Right hindlimb (tissue), 1 donor: ENCODE measurements around the gene DNAJC1.

Source experiments
- DNase-seq: peaks from one replicate; pipeline ENCODE4 v3.0.0-alpha.2; 2018

The DNAJC1 gene

DNA sequence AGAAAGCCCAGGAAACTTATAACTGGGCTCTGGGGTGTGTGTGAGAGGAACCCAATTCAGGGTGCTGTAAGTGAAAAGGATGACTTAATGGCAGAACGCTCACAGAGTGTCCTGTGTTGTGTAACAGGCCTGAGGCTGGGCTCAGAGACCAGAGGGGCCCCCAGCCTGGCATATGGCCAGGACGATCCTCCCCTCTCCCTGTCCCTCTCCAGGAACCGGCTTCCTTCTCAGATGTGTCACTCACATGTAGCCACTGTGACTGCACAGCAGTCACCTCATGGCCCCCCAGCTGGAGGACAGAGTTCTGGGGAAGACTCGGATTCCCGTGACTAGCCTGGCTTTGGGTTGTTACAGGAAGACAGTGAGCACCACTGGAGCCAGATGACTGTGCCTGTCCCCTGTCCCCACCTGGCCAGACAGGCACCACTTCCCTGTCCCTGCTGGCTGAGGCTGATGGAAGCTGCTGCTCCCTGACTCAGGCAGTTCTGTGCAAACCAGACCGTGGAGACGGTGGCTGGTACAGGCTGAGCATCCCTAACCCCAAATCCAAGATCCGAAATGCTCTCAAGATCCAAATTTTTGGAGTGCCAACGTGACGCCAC is 249.0 kb downstream of the DNAJC1 start:
- DNase-seq: no peak

DNA sequence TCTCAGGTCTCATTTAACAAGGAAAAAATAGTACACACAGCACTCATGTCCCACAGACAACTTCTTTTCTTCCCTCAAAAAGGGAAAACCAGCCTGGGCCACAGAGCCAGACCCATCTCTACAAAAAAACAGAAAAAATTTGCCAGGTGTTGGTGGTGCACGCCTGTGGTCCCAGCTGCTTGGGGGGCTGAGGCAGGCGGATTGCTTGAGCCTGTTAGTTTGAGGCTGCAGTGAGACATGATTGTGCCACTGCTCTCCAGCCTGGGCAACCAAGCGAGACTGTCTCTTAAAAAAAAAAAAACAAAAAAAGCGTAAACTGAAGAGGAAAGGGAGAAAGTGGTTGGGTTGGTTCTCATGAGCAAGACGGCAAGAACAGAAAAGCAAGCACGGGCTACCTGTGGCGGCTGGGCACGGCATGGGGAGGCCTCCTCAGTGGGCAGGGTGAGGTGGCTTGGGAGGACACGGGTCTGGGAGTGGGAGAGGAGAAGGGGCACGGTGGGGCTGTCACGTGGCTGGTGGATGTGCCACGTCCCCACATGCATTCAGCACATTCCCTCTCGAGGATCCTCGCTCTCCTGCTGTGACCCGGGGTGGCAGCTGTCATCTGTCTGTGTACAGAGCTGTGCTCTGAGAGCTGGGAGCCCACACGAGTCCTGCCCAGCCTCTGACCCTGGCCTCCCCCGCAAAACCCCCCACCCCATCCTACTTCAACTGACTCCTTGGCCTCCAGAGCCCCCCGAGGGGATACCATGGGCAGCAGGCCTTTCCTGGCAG is 249.8 kb downstream of the DNAJC1 start:
- DNase-seq: no peak

DNA sequence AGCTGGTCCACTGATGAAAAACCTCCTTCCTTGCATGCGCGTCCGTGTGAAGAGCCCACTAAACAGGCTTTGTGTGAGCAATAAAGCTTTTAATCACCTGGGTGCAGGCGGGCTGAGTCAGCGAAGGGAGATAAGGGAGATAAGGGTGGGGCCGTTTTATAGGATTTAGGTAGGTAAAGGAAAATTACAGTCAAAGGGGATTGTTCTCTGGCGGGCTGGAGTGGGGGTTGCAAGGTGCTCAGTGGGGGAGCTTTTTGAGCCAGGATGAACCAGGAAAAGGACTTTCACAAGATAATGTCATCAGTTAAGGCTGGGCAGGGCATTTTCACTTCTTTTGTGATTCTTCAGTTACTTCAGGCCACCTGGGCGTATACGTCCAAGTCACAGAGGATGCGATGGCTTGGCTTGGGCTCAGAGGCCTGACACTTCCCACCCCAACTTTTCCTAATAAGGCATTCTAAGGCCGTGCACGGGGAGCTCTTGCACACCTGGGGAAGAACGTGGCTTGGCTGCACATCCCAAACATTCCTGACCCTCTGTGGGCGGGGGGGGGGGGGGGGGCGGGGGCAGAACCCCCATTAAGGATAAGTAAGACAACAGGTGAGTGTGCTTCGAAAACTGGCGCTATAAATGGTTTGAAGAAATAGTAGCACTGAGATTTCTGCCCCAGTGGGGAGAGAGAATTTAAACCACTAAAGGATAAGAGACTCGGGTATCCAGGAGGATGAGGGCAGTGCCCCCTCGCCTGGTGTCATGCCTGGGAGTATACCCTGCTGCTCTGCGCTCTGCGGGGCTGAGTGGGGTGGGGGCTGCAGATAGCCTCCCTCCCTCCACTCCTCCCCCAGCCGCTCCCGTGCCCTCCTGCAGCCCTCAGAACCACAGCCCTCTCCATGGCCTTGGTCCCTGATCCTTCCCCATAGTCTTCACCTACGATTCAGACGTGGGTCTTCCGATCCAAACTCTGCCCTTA is 251.9 kb downstream of the DNAJC1 start:
- no peak for DNase-seq

DNA sequence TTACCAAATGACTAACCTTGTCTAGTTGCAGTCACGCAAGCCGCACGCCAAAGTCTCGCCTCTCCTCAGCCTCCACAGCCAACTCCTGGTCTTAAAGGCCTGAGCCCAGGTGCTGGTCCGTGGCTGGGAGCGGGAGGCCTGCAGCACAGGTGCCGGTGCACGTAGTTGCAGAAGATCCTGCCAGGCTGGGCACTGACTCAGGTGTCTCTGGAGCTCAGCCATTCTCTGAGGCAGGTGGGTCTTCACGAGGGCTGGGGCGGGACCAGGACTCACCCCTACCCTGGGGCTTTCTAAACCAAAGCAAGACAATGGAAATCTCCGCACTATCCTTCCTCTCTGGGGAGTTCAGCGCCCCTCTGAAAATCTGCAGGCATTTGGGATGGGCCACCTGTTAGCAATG is 253.1 kb downstream of the DNAJC1 start:
- DNase-seq: no peak

DNA sequence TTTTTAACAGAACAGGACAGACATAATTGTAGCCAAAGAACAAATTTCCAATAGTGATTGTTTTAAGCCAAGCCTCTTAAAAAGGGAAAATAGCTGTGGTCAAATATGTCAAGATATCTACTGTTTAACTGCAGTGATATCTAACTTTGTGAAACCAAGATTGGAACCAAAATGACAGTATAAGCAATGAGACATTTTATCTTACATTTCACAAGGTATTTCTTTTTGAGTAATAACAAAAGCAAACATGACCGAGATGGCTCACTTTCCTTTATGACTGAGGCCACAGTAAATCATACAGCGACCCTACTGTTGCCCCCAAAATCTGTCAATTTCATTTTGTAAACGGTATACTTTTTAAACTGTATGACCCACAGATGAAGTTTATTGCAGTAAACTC is 253.7 kb downstream of the DNAJC1 start:
- DNase-seq: no peak

DNA sequence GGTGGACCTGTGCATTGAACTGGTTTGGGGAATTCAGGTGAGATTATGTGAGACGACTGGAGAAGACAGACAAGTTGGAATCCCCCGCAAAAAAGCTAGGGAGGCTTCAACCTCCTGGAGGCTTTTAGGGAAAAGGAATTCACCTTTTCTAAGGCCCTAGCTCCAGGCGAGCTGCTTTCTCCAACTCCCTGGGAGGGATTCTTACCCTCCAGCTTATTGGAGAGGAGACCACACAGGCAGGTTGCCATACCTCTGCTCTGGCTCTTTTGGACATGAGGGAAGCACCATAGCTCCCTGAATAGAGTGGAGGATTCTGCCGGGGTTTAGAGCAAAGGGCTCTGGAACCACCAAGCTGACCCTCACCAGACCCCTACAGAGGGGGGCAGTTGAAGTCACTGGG is 255.7 kb downstream of the DNAJC1 start:
- no peak for DNase-seq

DNA sequence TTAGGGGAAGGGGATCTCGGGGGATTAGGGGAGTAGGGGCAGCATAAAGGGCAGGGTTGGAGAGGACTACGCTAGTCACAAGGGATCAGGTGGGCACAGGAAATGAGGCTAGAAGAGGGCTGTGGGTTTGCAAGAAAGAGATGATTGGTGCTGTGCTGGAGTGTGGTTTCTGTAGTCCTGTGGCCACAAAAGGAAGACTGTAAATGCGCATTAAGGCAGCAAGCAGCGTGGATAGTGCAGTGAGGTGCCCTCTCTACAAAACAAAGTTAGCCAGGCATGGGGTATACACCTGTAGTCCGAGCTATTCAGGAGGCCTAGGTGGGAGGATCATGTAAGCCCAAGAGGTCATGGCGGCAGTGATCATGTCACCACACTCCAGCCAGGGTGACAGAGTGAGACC is 257.4 kb downstream of the DNAJC1 start:
- DNase-seq: no peak

DNA sequence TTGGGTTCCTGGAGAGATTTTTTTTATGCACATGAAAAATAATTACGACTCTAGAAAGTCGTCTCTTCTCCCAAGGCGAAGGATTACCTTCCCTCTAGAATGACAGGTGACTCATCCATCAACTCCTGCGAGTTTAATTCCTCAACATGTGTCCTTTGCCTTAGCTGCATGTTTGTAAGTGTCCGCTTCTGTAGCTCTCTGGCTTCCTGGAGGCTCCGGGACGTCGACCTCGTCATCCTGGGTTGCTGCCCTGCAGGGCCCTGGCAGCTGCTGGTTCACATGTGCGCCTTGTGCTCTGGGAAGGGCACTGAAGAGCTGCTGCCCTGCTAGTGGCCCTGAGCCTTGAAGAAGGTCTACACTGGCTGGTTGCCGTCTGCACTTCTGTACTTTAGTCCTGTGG is 259.3 kb downstream of the DNAJC1 start:
- no peak for DNase-seq

DNA sequence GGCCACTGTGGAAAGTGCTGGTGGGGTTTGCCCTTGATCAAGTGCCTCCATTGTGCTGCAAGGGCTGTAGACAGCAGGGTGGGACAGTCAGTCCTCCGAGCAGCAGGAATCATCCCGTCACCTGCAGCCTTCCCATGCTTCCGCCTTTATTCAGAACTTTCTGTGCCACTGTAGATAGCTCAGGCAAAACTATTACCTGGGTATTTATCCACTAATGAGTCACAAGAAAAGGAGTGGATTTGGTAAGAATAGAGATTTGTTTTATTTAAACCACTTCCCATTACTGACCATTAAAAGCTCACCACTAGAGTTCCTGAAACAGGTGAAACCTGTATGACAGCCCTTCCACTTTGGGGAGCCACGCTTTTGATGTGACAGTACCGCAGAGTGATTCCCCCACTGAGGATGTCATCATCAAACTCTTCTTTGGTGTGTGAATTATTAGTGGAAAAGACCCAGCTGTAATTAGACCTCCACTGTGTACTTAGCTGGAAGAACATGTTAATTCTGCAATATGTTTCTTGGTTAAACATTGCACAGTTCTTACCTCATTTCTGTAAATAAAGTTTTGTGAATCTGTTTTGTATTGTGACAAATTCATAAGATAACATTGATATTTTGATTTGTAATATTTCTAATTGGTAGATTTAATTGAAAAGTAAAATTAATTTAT is 260.7 kb downstream of the DNAJC1 start:
- no peak for DNase-seq

DNA sequence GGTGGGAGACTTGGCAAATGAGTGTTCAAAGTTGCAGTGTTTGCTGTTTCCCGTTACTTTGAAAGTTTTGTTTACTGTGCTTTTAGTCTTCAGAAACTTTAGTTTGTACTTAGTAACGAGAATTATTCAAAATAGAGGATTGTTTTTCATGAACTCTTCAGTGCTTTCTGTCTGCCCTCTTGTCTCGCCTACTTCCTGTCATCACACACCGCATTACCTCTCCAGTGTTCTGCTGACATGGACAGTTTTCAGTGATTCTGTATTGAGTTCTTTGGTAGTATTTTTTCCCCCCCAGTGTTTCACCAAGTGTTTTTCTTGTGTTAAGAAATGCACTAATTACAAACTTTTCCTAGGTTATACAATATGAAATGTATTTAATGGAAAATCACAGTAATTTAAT is 262.5 kb downstream of the DNAJC1 start:
- no peak for DNase-seq

DNA sequence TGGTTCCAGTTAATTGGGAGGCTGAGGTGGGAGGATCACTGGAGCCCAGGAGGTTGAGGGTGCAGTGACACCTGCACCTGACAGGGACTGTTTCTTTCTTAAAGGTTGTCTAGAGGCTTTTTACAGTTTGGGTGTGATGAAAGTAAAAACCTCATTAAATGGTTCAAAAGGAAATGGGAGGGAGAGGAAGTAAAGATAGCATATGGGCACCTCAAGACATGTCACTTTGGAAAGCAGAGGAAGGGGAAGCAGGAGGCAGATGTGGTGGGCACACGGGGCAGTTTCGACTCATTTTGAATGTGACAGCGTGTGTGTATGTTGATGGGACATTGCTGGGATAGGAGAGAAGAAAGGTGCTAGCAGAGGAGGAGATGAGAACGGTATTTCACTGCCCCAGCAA is 266.4 kb downstream of the DNAJC1 start:
- no peak for DNase-seq

DNA sequence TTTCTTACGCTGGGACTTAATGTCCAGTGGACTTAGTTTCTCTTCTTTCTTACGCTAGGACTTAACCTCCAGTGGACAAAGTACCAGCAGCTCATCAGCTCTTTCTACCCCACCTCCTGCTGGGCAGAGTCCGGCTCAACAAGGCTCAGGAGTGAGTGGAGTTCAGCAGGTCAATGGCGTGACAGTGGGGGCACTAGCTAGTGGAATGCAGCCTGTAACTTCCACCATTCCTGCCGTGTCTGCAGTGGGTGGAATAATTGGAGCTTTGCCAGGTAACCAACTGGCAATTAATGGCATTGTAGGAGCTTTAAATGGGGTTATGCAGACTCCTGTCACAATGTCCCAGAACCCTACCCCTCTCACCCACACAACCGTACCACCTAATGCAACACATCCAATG is 269.8 kb downstream of the DNAJC1 start:
- no peak for DNase-seq

DNA sequence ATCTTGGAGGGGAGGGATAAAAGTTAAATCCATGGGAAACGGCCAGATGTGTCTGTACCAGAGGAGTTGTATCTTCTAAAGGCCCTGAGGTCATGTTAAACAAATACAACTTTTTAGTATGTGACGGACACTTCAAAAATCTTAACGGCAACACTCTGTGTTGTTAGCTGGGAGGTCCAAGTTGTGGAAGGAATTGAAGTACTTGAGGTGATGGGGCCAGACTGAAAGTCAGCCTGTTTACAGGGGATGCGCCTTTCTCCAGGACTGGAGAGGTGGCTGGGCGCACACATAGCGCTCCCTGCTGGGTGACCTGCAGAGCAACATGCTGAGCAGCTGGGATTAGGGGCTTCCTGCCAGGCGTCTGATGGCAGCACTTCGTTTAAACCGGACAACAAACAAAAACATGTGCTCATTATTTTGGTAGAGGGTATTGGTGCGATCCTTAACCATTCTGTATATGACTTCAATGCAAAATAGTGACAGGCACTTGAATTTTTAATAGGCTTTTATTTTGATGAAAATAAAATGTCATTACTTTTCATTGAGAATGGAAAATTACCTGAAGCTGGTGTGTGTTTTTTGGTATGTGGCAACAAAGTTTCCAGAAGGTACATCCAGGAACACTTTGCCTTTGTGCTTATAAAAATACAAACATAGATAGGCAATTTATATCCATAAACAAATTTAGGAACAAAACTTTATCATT is 271.3 kb downstream of the DNAJC1 start:
- DNase-seq: peak; percentile 85

DNA sequence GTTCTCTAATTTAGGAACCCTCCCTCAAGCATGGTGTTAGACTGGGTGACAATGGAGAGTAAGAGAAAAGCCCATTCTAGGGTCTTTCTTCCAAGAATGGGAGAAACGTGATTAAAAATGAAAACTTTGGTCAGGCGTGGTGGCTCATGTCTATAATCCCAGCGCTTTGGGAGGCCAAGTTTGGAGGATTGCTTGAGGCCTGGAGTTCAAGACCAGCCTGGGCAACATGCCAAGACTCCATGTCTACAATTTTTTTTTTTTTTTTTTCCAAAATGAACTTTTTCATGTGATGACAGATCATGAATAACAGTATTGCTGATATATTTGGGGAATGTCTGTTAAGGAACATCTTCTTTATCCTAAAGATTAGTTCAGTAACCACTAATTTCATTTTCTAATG is 274.9 kb downstream of the DNAJC1 start:
- DNase-seq: no peak

DNA sequence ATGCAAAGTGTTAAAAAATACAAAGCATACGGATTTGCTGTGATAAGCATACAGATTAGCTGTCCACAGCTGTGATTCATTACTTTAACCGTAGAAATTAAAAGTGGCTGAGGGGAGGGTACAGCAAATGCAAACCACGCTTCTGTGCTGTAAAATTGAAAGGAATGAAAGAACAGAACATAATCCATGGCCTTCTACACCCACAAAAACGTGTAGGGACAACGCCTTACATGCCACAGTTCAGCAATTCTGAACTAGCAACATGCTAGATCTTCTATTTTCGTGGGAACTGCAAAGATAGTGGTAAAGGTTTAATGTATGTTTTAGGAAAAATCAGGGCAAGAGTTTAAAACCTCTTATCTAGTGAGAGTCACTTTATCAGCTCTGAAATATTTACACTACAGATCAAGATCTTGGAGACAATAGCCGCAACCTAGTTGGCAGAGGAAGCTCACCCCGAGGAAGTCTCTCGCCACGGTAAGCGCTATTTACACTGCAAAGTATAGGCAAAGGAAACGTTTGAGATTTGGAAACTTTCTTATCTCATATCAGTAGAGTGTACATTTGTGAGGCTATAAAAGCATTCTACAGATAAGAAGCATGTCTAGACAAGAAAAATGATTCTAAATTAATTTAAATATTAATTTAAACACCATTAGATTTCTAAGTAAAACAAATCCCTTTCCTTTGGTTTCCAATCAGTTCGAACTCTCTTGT is 275.9 kb downstream of the DNAJC1 start:
- DNase-seq: no peak

DNA sequence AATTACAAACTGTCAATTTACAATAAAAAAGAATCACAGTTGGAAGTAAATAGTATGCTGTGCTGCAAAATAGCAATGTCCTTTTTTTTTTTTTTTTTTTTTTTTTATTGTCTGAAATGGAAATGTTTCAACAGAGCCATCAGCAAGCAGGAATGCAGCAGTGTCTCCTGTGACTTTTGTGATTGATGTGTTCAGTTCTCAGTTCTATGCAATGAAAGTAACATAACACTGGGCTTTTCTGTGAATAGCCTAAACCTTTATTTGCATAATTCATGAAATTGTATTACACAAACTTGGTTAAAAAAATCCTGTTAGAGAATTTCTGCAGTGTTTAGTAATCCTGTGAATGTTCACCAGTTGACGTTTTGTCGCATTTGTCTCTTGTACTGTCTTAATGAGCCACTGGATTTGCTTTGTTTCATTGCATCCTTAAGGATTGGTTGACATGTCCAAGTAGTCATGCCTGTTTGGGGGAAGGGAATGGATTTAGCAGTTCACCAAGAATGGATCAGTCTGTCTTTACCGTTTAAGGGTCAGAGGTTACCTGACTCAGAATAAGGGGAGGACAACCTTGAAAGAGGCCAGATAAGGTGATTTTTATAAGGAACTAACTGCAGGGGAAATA is 276.8 kb downstream of the DNAJC1 start:
- DNase-seq: no peak

DNA sequence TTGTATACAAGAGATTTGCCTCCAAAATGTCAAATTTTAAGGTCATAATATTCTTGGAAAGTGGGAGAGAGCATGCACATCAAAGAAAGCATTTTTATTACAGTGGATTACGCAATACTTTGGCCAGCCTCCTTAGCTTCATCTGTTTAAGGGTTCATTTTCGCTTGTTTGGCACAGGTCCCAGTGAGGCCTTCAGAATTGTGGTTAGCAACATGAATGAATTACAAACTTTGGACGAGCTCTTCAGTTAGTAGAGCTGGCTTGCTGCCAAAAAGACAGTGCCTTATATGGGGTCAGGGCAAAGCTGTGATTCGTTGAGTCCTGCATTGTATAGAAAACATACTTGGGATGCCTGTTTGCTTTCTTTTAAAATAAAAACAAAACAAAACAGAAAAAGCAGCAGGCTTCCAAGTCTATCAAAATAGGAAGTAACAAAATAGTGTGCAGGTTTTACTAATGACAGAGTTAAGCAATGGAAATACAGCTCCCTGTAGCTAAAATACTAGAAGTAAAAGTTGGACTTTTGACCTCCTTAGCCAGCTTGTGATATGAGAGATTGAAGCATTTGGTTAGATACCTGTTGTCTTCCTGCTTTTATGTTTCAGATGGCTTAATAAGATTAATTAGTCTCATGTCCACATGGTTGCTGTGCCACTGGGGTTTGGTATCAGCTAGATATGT is 278.7 kb downstream of the DNAJC1 start:
- DNase-seq: peak; percentile 95

DNA sequence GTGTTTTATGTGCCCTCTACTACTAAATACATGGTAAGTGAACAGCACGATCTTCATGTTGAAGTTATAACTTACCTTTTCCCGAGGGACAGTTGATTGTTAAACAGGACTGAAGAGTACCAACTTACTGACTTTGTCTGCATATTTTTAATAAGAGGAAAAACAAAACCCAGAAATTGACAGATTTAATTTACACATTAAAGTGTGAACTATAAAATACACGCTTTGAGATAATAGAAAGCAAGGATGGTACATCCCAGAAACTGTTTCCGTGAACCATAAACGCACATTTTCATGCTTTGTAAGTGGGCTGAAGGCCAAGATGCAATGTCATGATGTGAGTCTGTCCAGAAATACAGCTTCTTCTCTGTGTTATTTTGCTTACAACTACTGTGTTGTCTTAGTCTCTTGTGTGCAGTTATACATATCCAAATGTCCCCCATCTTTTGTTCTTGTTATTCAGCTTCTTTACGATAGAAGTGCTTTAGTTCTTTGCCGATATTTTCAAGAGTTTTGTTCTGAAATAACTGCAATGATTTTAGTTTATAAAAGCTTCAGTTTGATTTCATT is 279.4 kb downstream of the DNAJC1 start:
- DNase-seq: no peak

DNA sequence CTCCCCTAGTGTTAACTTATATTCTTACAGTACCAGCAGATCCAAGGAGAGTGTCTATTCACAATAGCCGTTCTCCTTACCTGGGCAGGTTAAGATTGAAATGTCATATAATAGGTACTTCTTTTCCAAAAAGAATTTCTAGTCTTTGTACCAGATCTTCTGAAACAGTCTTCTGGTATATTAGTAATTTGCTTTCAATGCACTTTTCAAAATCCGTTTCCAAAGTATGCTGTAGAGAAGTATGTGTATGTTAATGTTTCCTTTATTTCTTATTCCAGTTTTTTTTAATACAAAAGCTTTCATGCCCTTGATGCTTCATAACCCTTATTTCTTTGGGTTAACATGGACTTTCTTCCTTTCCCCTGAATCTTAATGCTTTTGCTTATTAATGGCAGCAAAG is 281.3 kb downstream of the DNAJC1 start:
- no peak for DNase-seq

DNA sequence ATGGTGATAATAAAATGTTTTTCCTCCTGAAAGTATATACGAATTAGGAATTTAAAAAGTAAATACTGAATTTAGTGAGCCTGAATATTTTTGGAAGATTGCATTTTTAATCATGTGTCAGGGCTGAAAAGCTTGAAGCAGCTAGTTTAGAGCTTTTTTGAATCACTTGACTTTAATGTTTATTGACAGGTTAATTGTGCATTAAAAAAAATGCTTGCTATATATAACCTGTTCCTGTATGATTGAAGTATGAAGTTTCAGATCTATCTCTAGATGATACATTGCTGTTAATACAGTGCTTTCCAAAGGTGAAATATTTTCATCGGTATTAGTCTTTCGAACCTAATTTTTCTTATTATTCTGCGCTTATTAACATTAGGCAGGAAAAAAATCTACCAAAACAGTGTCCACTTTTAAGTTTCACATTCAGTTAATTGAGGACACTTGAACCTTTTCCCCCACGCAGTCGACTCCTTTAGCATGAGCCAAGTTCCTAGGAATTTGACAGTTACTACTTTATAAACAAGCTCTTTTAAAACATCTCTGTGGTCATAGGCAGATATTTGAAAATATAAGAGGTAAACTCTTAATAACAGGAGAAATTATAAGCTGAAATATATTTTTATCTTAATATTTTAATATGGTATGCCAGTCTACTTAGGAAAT is 282.4 kb downstream of the DNAJC1 start:
- DNase-seq: no peak
